Activated CD4-positive, alpha-beta T cell treated with anti-CD3 and anti-CD28 coated beads, Interleukin-2, amount 10 ng/mL, durations not matched to agents 7 days and 5 days (primary cell): ENCODE results near the gene TNFSF18. TPM values are rescaled to one million over a fixed set of nuclear protein-coding genes. Genes with fewer than 3 reads are reported as not detected.

Experiments used
- CTCF ChIA-PET: fragments of 350-600 bp; sonication (Branson Sonifier 250); formaldehyde crosslinking; loops from one replicate; lab custom pipeline; 2021; ENCODE audit warnings: antibody characterized with exemption; lab: Charles Lee
- POLR2A ChIA-PET: fragments of 350-600 bp; sonication (Branson Sonifier 250); formaldehyde crosslinking; loops from one replicate; lab custom pipeline; 2021; ENCODE audit warnings: antibody characterized with exemption; lab: Charles Lee
- DNase-seq: peaks from one replicate; pipeline ENCODE4 v3.0.0-alpha.2; 2020
- H3K27ac Mint-ChIP-seq: one replicate; pipeline ENCODE4 v1.8.0; 2021; ENCODE audit warnings: mild to moderate bottlenecking, moderate library complexity, mixed read lengths
- H3K27me3 Mint-ChIP-seq: one replicate; pipeline ENCODE4 v1.8.0; 2021; ENCODE audit warnings: mixed read lengths
- H3K36me3 Mint-ChIP-seq: one replicate; pipeline ENCODE4 v1.8.0; 2021; ENCODE audit warnings: low read depth, mixed read lengths
- H3K4me1 Mint-ChIP-seq: one replicate; pipeline ENCODE4 v1.8.0; 2021; ENCODE audit warnings: mixed read lengths
- H3K4me3 Mint-ChIP-seq: one replicate; pipeline ENCODE4 v1.8.0; 2021; ENCODE audit warnings: mild to moderate bottlenecking, moderate library complexity, mixed read lengths
- H3K9me3 Mint-ChIP-seq: one replicate; pipeline ENCODE4 v1.8.0; 2021; ENCODE audit warnings: mixed read lengths
- total RNA-seq, 2 experiments: library from RNA; stranded (reverse); gene quantifications; one replicate each; pipeline ENCODE4 v1.2.3, GENCODE V29; 2021

TNFSF18 gene
- total RNA-seq, 2 experiments from 2014 or later: not detected

DNA sequence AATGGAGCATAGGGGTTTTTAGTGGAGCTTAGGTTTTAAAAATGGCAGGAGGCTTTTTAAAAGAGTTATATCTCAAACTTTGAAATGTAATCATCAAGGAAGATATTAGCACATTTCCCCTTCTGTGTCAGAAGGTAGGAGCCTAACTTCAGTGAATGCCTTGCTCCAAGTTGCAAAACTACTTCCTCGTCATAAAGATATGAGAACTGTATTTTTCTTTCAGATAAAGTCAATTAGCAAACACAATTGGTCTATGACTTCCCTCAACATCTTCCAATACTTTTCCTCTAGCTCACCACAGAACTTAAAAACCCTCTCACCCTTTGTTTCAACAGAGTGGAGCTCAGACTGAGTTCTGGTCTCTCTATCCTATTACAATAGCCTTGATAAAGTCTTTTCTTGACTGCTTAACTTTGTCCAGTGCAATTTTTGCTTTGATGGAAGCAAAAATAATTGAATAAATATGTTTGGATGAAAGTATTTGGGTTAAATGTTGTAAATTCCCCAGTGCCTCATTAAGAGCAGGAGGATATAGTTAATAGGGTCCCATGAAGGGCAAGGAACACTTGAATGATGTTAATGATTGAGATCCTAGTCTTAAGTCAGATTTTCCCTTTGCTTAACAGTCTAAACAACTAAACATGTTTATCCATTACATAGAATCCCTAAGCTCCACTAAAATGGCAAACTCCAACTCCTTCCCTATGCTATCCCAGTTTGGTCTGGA lies 58.9 kb downstream of the TNFSF18 start:
- CTCF ChIA-PET: interaction anchor here (0.7 kb wide), 1 partner anchor 66 kb away, joined by 3 read pairs; no protein-coding TSS in a partner anchor
- H3K27me3 Mint-ChIP-seq: peaks cover 7% of the 10 kb centered on the region
- POLR2A ChIA-PET: no interaction called here
- no peak overlapping the region for H3K27ac Mint-ChIP-seq
- no peaks in the 10 kb centered on the region for H3K4me1 Mint-ChIP-seq
- H3K36me3 Mint-ChIP-seq: no peaks in the 10 kb centered on the region
- no peak overlapping the region for H3K4me3 Mint-ChIP-seq
- peaks cover 8% of the 10 kb centered on the region for H3K9me3 Mint-ChIP-seq
- no peak for DNase-seq

DNA sequence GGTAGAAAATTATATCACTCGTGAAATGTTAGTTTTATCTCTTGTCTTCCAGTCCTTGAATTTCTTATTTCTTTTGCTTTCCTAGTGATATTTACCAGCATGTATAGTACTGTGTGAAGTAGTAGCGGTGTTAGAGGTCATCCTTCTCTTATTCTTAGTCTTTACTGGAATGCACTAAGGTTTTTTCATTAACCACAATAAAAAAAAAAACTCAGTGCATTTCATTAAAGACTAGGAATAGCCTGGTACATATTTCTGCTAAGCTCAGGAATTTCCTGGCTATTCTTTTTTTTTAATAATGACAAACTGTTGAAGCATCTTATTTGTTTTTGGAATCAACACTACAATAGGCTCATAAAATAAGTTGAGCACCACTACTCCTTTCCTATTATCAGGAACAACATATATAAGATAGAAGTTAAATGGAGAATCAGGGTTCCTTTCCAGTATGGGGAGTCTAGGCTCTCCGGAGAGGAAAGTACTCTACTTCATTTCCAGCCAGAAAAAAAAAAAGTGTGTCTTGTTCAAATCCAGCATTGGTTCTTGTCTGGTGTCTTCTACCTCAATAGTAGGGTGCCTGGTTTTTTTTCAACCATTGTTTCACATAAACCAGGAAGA lies 60.0 kb downstream of the TNFSF18 start:
- Mint-ChIP-seq H3K27ac (no peak overlapping the region), H3K4me3 (no peak overlapping the region), H3K27me3 (peaks cover 7% of the 10 kb centered on the region), H3K36me3 (no peaks in the 10 kb centered on the region), H3K4me1 (no peaks in the 10 kb centered on the region), H3K9me3 (peaks cover 4% of the 10 kb centered on the region)
- no peak for DNase-seq
- POLR2A ChIA-PET: no interaction called here
- CTCF ChIA-PET: interaction anchor here (0.6 kb wide), 1 partner anchor 83 kb away, joined by 5 read pairs; no protein-coding TSS in a partner anchor

Other genes with a start within 250 kb of the TNFSF18 start
- 1 to 10 TPM; 2.2 to 2.9 TPM for gene TNFSF4, start 156.4 kb upstream of the TNFSF18 start, total RNA-seq